Thyroid gland (tissue), 4 donors: ENCODE measurements around the gene CCDC188. TPM values are rescaled to one million over a fixed set of nuclear protein-coding genes. Genes with fewer than 3 reads are reported as not detected.

ENCODE experiments used
- DNase-seq, 2 donors: peaks; one replicate each; pipeline ENCODE4 v3.0.0-alpha.2; 2019
- H3K27ac ChIP-seq, 3 donors: fragments of 200-600 bp; sonication (generic); 1 replicate in 2 of 3; 2 replicates in 1 of 3; pipeline ENCODE4 v1.5.1; 2016 to 2019; ENCODE audit warnings: mild to moderate bottlenecking in 1 of 3, moderate library complexity in 1 of 3
- H3K27me3 ChIP-seq: fragments of 200-600 bp; sonication (generic); one replicate; pipeline ENCODE4 v1.5.1; 2019
- H3K36me3 ChIP-seq, 2 donors: fragments of 200-600 bp; sonication (generic); one replicate each; pipeline ENCODE4 v1.5.1; 2016 to 2019
- H3K4me1 ChIP-seq, 2 donors: fragments of 200-600 bp; sonication (generic); one replicate each; pipeline ENCODE4 v1.5.1; 2017 to 2019
- H3K4me3 ChIP-seq, 3 donors: fragments of 200-600 bp; sonication (generic); replicated peaks in 1 of 3; 1 replicate in 2 of 3; 2 replicates in 1 of 3; pipeline ENCODE4 v1.5.1; 2016; ENCODE audit warnings: mild to moderate bottlenecking in 1 of 3
- H3K9me3 ChIP-seq: fragments of 200-600 bp; sonication (generic); one replicate; pipeline ENCODE4 v1.5.1; 2017
- POLR2A ChIP-seq, 2 donors: fragments of 450-650 bp; IDR thresholded peaks; one replicate each; pipeline ENCODE4 v1.6.1; 2017; ENCODE audit warnings: antibody characterized with exemption in 2 of 2, mild to moderate bottlenecking in 2 of 2, moderate library complexity in 1 of 2
- WGBS, 2 donors: methylation state at CpG; one replicate each; pipeline ENCODE4 v1.1.5; 2017; 5-methylcytosine and 5-hydroxymethylcytosine counted together
- intact Hi-C: fragments of 100-400 bp; cut with DNase I; formaldehyde crosslinking; loops from one replicate; pipeline ENCODE4 v1.15.1; 2023
- total RNA-seq, 4 donors: library from RNA; depleted of rRNA; stranded (reverse); fragments of >200 nt; gene quantifications; one replicate each; pipeline ENCODE4 v1.2.3, GENCODE V29; 2016
- TF ChIP-seq, protein P1 (sequence below), 6 experiments: fragments of 200-600 bp in 3 of 6; fragments of 450-650 bp in 3 of 6; sonication (generic) in 3 of 6; IDR thresholded peaks; one replicate each; pipeline ENCODE4 v1.5.1; 2016 to 2019; ENCODE audit warnings: antibody characterized with exemption in 6 of 6, mild to moderate bottlenecking in 2 of 6, inconsistent platforms in 1 of 6, moderate library complexity in 1 of 6

CCDC188 gene
- total RNA-seq, 4 donors from 2014 or later = 0.39 to 2.1 TPM; not detected in 2

DNA sequence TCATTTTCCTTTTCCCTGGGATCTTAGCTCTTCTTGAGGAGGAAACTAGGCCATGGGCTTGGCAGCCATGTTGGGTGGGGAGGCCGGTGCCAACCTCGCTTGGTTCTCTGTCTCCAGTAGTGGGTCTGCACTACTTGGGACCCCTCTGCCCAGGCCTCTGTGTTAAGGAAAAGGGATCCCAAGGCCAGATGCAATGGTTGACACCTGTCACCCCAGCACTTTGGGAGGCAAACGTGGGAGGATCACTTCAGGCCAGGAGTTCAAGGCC lies 21.2 kb downstream of the CCDC188 start:
- no peak for DNase-seq
- Histone ChIP-seq H3K4me1 (peaks cover 18 to 27% of the 10 kb centered on the region in 2 donors), H3K27me3 (no peaks in the 10 kb centered on the region), H3K27ac (no peak overlapping the region), H3K36me3 (peaks cover 9 to 19% of the 10 kb centered on the region in 2 donors), H3K4me3 (no peak overlapping the region), H3K9me3 (no peaks in the 10 kb centered on the region)
- WGBS, 2 donors = 93 to 96% methylated on average over 3 of the region's 3 CpGs
- TF ChIP-seq POLR2A (IDR thresholded peaks at IDR 0.05) = no peak
- TF ChIP-seq, protein P1, sequence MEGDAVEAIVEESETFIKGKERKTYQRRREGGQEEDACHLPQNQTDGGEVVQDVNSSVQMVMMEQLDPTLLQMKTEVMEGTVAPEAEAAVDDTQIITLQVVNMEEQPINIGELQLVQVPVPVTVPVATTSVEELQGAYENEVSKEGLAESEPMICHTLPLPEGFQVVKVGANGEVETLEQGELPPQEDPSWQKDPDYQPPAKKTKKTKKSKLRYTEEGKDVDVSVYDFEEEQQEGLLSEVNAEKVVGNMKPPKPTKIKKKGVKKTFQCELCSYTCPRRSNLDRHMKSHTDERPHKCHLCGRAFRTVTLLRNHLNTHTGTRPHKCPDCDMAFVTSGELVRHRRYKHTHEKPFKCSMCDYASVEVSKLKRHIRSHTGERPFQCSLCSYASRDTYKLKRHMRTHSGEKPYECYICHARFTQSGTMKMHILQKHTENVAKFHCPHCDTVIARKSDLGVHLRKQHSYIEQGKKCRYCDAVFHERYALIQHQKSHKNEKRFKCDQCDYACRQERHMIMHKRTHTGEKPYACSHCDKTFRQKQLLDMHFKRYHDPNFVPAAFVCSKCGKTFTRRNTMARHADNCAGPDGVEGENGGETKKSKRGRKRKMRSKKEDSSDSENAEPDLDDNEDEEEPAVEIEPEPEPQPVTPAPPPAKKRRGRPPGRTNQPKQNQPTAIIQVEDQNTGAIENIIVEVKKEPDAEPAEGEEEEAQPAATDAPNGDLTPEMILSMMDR (IDR thresholded peaks at IDR 0.05) = no peak
- intact Hi-C loops = loop anchor here (10.0 kb wide), 1 partner anchor 155 kb away; no protein-coding TSS in a partner anchor

DNA sequence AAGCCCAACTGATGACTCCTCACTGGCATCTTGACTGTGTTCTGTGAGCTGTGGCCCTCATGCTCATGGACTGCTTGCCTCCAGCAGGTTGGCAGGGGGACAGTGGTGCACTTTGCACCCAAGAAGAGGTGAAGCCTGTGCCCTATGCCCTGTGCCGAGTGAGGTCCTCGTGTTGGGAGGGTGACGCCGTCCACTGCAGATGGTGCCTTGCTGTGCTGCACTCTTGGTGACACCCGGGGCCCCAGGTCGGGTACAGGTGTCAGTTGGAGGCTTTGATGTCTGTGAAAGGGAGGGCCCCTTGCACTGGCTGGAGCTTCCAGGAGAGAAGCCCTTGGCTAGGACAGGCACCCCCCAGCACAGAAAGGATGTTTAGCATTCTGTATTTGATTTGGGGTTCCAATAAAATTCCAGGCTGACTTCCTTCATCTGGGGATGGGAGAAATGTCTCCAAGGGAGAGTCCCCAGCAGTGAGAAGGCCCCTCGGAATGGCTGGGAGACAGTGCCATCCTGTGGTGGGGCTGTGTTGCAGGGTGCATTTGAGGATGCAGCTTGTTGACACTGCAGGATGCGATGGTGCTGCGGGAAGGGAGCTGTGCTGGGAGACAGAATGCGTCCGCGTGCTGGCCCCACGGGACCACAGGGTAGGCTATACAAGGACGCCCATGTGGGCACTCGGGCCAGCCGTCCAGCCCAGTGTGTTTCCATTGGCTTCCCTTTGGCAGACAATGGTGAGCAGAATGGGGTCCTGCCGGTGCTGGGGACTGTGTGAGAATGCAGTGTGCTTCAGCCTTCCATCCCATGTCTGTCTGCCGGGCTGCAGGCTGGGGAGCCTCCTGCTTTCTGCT lies 21.7 kb downstream of the CCDC188 start:
- intact Hi-C loops = loop anchor here (10.0 kb wide), 1 partner anchor 154 kb away; no protein-coding TSS in a partner anchor
- TF ChIP-seq, protein P1 (IDR thresholded peaks at IDR 0.05) = peak in 2 of 6 experiments; percentile 20 to 30
- TF ChIP-seq POLR2A (IDR thresholded peaks at IDR 0.05) = no peak
- H3K27me3 ChIP-seq = no peaks in the 10 kb centered on the region
- 28 to 35% methylated on average over 11 to 16 of the region's 18 CpGs for WGBS, 2 donors
- DNase-seq = peak in 1 of 2 donors; percentile 27
- peaks cover 16 to 23% of the 10 kb centered on the region in 2 donors for H3K4me1 ChIP-seq
- no peaks in the 10 kb centered on the region for H3K9me3 ChIP-seq
- no peak overlapping the region for H3K4me3 ChIP-seq
- peaks cover 9 to 19% of the 10 kb centered on the region in 2 donors for H3K36me3 ChIP-seq
- H3K27ac ChIP-seq = no peak overlapping the region

DNA sequence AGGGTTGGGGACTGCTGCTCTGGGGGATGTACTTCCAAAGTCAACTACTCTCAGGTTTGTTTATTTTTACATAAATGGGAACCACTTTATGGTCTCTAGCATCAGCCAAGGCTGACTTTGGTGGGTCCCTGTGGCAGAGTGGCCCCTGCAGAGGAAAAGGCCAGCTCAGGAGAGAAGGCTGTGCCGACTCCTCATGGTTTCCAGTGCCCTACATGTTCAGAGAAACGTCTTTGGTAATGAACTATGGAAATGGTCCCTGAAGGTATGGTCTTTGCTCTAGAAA lies 22.3 kb downstream of the CCDC188 start:
- no peak for TF ChIP-seq POLR2A (IDR thresholded peaks at IDR 0.05)
- TF ChIP-seq, protein P1 (IDR thresholded peaks at IDR 0.05) = no peak
- Histone ChIP-seq H3K4me1 (peaks cover 11 to 17% of the 10 kb centered on the region in 2 donors), H3K27me3 (no peaks in the 10 kb centered on the region), H3K4me3 (no peak overlapping the region), H3K36me3 (peaks cover 9 to 19% of the 10 kb centered on the region in 2 donors), H3K9me3 (no peaks in the 10 kb centered on the region), H3K27ac (no peak overlapping the region)
- DNase-seq = no peak
- intact Hi-C loops = loop anchor here (10.0 kb wide), 1 partner anchor 154 kb away; no protein-coding TSS in a partner anchor
- 38 to 44% methylated on average over 2 of the region's 2 CpGs for WGBS, 2 donors

DNA sequence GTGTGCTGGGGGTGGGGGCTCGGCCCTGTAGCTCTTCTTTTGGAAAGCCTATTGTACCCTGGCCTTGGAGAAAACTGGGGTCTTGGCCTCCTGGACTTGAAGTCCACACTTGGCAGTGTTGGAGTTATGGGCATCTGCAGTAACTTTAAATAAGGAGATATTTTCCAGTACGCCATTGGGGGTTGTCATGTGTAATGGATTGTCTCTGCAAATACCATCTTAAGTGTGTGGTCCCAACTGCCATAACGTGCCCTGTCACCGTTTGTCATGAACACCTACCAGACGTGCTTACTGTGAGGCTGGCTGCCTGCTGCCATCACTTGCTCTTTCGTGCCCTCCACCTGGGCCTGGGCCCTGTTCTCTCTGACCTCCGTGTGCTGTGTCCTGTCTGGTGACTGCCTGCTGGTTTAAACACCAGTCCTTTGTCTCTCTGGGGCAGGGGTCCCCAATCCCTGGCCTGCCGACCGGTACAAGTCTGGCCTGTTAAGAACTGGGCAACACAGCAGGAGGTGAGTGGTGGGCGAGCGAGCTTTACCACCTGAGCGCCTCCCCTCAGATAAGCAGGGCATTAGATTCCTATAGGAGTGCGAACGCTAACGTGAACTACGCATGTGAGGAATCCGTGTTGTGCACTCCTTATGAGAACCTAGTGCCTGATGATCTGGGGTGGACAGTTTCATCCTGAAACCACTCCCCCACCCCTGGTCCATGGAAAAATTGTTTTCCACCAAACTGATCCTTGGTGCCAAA lies 22.8 kb downstream of the CCDC188 start:
- Histone ChIP-seq H3K27me3 (no peaks in the 10 kb centered on the region), H3K9me3 (no peaks in the 10 kb centered on the region), H3K4me3 (no peak overlapping the region), H3K36me3 (peaks cover 9 to 19% of the 10 kb centered on the region in 2 donors), H3K27ac (no peak overlapping the region), H3K4me1 (peaks cover 9 to 13% of the 10 kb centered on the region in 2 donors)
- TF ChIP-seq POLR2A (IDR thresholded peaks at IDR 0.05) = no peak
- TF ChIP-seq, protein P1 (IDR thresholded peaks at IDR 0.05) = no peak
- 87 to 89% methylated on average over 17 of the region's 17 CpGs for WGBS, 2 donors
- DNase-seq = no peak
- intact Hi-C loops = loop anchor here (10.0 kb wide), 1 partner anchor 153 kb away; no protein-coding TSS in a partner anchor
